Panc1 (cell line): ENCODE results near the gene GSKIP.

Source experiments
- CTCF ChIP-seq: fragments of 450-650 bp; IDR thresholded peaks from 2 replicates; pipeline ENCODE4 v1.5.1; 2017; ENCODE audit warnings: mild to moderate bottlenecking
- POLR2AphosphoS5 ChIP-seq: IDR thresholded peaks from 2 replicates; pipeline ENCODE4 v1.6.1; 2012; ENCODE audit warnings: mild to moderate bottlenecking, low read depth, low read length, moderate library complexity
- SIN3A ChIP-seq: IDR thresholded peaks from 2 replicates; pipeline ENCODE4 v1.6.1; 2012; ENCODE audit warnings: low read depth, mild to moderate bottlenecking, low read length, moderate library complexity, borderline replicate concordance; ENCODE audit not compliant: insufficient read depth
- TCF7L2 ChIP-seq: IDR thresholded peaks from 2 replicates; pipeline ENCODE4 v1.6.1; 2011; ENCODE audit warnings: mild to moderate bottlenecking, low read depth, low read length, inconsistent platforms
- TF ChIP-seq, protein P1 (sequence below), 2 experiments: IDR thresholded peaks; 2 replicates each; pipeline ENCODE4 v1.6.1; 2011 to 2012; ENCODE audit warnings: low read depth in 2 of 2, control low read depth in 1 of 2, low read length in 1 of 2, mild to moderate bottlenecking in 1 of 2, moderate library complexity in 1 of 2; ENCODE audit not compliant: insufficient read depth in 1 of 2

DNA sequence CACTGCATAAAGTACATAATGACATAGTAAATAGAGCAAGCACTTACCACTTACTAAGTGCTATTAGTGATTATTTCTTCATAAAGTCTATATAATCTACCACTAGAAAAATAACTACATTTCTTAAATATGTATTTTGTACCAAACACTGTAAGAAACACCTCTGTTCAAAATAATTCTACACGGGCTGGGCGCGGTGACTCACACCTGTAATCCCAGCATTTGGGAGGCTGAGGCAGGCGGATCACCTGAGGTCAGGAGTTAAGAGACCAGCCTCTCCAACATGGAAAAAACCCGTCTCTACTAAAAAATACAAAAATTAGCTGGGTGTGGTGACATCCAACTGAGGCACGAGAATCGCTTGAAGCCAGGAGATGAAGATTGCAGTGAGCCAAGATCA, 39.1 kb upstream of the GSKIP start:
- TF ChIP-seq CTCF: no peak
- TF ChIP-seq SIN3A: no peak
- TF ChIP-seq POLR2AphosphoS5: no peak
- TF ChIP-seq TCF7L2: no peak
- TF ChIP-seq, protein P1, sequence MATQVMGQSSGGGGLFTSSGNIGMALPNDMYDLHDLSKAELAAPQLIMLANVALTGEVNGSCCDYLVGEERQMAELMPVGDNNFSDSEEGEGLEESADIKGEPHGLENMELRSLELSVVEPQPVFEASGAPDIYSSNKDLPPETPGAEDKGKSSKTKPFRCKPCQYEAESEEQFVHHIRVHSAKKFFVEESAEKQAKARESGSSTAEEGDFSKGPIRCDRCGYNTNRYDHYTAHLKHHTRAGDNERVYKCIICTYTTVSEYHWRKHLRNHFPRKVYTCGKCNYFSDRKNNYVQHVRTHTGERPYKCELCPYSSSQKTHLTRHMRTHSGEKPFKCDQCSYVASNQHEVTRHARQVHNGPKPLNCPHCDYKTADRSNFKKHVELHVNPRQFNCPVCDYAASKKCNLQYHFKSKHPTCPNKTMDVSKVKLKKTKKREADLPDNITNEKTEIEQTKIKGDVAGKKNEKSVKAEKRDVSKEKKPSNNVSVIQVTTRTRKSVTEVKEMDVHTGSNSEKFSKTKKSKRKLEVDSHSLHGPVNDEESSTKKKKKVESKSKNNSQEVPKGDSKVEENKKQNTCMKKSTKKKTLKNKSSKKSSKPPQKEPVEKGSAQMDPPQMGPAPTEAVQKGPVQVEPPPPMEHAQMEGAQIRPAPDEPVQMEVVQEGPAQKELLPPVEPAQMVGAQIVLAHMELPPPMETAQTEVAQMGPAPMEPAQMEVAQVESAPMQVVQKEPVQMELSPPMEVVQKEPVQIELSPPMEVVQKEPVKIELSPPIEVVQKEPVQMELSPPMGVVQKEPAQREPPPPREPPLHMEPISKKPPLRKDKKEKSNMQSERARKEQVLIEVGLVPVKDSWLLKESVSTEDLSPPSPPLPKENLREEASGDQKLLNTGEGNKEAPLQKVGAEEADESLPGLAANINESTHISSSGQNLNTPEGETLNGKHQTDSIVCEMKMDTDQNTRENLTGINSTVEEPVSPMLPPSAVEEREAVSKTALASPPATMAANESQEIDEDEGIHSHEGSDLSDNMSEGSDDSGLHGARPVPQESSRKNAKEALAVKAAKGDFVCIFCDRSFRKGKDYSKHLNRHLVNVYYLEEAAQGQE (IDR thresholded peaks at IDR 0.05; ENCODE audit: insufficient read depth in 1 of 2, low read depth in 2 of 2, low read length in 1 of 2): no peak
